ENCODE data around the gene RNF187. TPM values are rescaled to one million over a fixed set of nuclear protein-coding genes. Genes with fewer than 3 reads are reported as not detected.

RNF187 gene
- total RNA-seq, 1 donor from 2014 or later = 94.8 TPM

DNA sequence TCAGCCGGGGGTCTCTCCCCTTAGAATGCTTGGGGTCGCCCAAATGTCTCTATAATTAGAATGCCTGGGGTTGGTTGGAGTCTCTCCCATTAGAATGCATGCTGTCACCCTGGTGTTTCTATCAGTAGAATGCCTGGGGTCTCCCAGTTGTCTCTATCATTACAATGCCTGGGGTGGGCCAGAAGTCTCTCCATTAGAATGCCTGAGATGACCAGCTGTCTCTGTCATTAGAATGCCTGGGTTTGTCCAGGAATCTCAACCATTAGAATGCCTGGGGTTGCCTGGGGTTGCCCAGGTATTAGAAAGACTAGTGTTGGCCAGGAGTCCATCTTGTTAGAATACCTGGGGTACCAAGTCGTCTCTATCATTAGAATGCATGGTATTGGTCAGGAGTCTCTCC, 51.6 kb downstream of the RNF187 start:
- no peak for DNase-seq (ENCODE audit: low spot score, unreplicated experiment)
- Mint-ChIP-seq H3K36me3 (ENCODE audit: insufficient read depth) (no peaks in the 10 kb centered on the region), H3K27ac (no peak overlapping the region), H3K27me3 (peaks cover 11% of the 10 kb centered on the region), H3K4me3 (ENCODE audit: low read depth) (no peak overlapping the region), H3K4me1 (ENCODE audit: low read depth) (no peaks in the 10 kb centered on the region), H3K9me3 (ENCODE audit: low read depth) (peaks cover 29% of the 10 kb centered on the region)
- TF ChIP-seq, protein P1, sequence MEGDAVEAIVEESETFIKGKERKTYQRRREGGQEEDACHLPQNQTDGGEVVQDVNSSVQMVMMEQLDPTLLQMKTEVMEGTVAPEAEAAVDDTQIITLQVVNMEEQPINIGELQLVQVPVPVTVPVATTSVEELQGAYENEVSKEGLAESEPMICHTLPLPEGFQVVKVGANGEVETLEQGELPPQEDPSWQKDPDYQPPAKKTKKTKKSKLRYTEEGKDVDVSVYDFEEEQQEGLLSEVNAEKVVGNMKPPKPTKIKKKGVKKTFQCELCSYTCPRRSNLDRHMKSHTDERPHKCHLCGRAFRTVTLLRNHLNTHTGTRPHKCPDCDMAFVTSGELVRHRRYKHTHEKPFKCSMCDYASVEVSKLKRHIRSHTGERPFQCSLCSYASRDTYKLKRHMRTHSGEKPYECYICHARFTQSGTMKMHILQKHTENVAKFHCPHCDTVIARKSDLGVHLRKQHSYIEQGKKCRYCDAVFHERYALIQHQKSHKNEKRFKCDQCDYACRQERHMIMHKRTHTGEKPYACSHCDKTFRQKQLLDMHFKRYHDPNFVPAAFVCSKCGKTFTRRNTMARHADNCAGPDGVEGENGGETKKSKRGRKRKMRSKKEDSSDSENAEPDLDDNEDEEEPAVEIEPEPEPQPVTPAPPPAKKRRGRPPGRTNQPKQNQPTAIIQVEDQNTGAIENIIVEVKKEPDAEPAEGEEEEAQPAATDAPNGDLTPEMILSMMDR (IDR thresholded peaks at IDR 0.05; ENCODE audit: unreplicated experiment) = no peak

DNA sequence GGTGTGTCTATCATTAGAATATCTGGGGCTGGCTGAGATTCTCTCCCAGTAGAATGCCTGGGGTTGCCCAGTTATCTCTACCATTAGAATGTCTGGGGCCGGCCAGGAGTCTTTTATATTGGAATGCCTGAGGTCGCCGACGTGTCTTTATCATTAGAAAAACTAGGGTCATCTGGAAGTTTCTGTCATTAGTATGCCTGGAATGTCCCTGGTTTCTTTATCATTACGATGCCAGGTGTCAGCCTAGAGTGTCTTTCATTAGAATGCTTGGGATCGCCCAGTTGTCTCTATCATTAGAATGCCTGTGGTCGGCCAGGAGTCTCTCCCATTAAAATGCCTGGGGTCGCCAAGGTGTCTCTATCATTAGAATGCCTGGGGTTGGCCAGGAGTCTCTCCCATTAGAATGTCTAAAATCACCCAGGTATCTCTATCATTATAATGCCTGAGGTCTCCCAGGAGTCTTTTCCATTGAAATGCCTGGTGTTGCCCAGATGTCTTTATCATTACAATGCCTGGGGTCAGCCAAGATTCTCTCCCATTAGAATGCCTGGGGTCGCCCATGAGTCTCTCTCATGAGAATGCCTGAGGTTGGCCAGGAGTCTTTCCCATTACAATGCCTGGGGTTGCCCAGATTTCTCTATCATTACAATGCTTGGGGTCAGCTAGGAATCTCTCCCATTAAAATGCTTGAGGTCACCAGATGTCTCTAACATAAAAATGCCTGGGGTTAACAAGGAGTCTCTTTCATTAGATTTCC, 53.2 kb downstream of the RNF187 start:
- Mint-ChIP-seq H3K27ac (no peak overlapping the region), H3K27me3 (peaks cover 16% of the 10 kb centered on the region), H3K36me3 (ENCODE audit: insufficient read depth) (no peaks in the 10 kb centered on the region), H3K9me3 (ENCODE audit: low read depth) (peaks cover 26% of the 10 kb centered on the region), H3K4me1 (ENCODE audit: low read depth) (no peaks in the 10 kb centered on the region), H3K4me3 (ENCODE audit: low read depth) (no peak overlapping the region)
- DNase-seq (ENCODE audit: low spot score, unreplicated experiment) = no peak
- TF ChIP-seq, protein P1 (IDR thresholded peaks at IDR 0.05; ENCODE audit: unreplicated experiment) = no peak

DNA sequence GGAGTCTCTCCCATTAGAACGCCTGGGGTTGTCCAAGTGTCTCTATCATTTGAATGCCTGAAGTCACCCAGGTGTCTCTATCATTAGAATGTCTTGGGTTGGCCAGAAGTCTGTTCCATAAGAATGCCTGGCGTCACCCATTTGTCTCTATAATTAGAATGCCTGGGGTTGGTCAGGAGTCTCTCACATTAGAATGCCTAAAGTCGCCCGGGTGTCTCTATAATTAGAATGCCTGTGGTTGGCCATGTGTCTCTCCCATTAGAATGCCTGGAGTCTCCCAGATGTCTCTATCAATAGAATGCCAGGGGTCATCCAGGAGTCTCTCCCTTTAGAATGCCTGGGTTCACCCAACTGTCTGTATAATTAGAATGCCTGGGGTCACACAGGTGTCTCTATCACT, 54.5 kb downstream of the RNF187 start:
- DNase-seq (ENCODE audit: low spot score, unreplicated experiment) = no peak
- Mint-ChIP-seq H3K9me3 (ENCODE audit: low read depth) (peaks cover 13% of the 10 kb centered on the region), H3K4me1 (ENCODE audit: low read depth) (no peaks in the 10 kb centered on the region), H3K4me3 (ENCODE audit: low read depth) (no peak overlapping the region), H3K27ac (no peak overlapping the region), H3K36me3 (ENCODE audit: insufficient read depth) (no peaks in the 10 kb centered on the region), H3K27me3 (peaks cover 23% of the 10 kb centered on the region)
- TF ChIP-seq, protein P1 (IDR thresholded peaks at IDR 0.05; ENCODE audit: unreplicated experiment) = no peak

DNA sequence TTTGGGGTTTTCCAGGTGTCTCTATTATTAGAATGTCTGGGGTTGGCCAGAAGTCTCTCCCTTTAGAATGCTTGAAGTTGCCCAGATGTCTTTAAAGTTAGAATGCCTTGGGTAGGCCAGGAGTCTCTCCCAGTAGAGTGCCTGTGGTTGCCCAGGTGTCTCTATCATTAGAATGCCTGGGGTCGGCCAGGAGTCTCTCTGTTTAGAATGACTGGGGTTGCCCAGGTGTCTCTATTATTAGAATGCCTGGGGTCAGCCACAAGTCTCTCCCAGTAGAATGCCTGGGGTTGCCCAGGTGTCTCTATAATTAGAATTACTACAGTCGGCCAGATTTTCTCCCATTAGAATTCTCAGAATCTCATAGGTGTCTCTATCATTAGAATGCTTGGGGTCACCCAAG, 55.2 kb downstream of the RNF187 start:
- Mint-ChIP-seq H3K9me3 (ENCODE audit: low read depth) (peaks cover 6% of the 10 kb centered on the region), H3K27ac (no peak overlapping the region)

DNA sequence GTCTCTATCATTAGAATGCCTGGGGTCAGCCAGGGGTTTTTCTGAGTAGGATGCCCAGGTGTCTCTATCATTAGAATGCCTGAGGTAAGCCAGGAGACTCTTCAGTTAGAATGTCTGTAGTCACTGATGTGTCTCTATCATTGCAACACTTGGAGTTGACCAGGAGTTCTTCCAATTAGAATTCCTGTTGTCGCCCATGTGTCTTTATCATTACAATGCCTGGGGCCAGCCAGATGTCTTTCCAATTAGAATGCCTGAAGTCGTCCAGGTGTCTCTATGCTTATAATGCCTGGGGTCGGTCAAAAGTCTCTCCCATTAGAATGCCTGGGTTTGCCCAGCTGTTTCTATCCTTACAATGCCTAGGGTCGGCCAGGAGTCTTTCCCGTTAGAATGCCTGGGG, 55.8 kb downstream of the RNF187 start:
- Mint-ChIP-seq H3K9me3 (ENCODE audit: low read depth) (peaks cover 2% of the 10 kb centered on the region), H3K27ac (no peak overlapping the region), H3K4me1 (ENCODE audit: low read depth) (no peaks in the 10 kb centered on the region), H3K4me3 (ENCODE audit: low read depth) (no peak overlapping the region), H3K27me3 (peaks cover 23% of the 10 kb centered on the region), H3K36me3 (ENCODE audit: insufficient read depth) (no peaks in the 10 kb centered on the region)
- TF ChIP-seq, protein P1 (IDR thresholded peaks at IDR 0.05; ENCODE audit: unreplicated experiment) = no peak
- no peak for DNase-seq (ENCODE audit: low spot score, unreplicated experiment)

More for the DNA sequence above, 55.2 kb downstream of the RNF187 start:
- TF ChIP-seq, protein P1 (IDR thresholded peaks at IDR 0.05; ENCODE audit: unreplicated experiment) = no peak
- Mint-ChIP-seq H3K27me3 (peaks cover 23% of the 10 kb centered on the region), H3K36me3 (ENCODE audit: insufficient read depth) (no peaks in the 10 kb centered on the region), H3K4me1 (ENCODE audit: low read depth) (no peaks in the 10 kb centered on the region), H3K4me3 (ENCODE audit: low read depth) (no peak overlapping the region)
- no peak for DNase-seq (ENCODE audit: low spot score, unreplicated experiment)

All from progenitor cell of endocrine pancreas (in vitro differentiated cells).